Peyer's patch (tissue), 4 donors: ENCODE measurements around the gene UCHL5.

Source experiments
- POLR2A ChIP-seq, 2 donors: fragments of 450-650 bp; IDR thresholded peaks; one replicate each; pipeline ENCODE4 v1.5.1; 2017; ENCODE audit warnings: antibody characterized with exemption in 2 of 2, mild to moderate bottlenecking in 2 of 2, moderate library complexity in 2 of 2
- TF ChIP-seq, protein P1 (sequence below), 6 experiments: fragments of 450-650 bp in 4 of 6; fragments of 200-600 bp in 2 of 6; sonication (generic) in 1 of 6; IDR thresholded peaks; one replicate each; pipeline ENCODE4 v1.5.1; 2017 to 2019; ENCODE audit warnings: antibody characterized with exemption in 6 of 6, mild to moderate bottlenecking in 3 of 6, moderate library complexity in 1 of 6

DNA sequence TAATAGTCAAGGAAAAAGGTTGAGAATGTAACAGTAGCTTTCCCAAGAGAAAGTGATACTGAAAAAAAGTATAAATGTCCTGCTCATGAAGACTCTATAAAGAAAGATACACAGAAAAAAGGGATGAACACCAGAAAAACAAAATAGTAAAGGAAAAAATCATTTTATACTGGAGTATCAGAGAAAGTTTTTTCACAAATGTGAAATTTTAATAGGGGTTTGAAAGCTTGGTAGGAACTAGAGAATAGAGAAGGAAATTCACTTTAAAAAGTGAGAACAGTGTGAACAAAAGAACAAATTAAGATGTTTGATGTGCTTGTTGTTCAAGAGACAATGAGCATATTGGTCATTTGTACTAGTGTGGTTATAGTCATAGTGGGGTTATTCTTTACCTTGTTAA lies 25.6 kb downstream of the UCHL5 start:
- TF ChIP-seq, protein P1, sequence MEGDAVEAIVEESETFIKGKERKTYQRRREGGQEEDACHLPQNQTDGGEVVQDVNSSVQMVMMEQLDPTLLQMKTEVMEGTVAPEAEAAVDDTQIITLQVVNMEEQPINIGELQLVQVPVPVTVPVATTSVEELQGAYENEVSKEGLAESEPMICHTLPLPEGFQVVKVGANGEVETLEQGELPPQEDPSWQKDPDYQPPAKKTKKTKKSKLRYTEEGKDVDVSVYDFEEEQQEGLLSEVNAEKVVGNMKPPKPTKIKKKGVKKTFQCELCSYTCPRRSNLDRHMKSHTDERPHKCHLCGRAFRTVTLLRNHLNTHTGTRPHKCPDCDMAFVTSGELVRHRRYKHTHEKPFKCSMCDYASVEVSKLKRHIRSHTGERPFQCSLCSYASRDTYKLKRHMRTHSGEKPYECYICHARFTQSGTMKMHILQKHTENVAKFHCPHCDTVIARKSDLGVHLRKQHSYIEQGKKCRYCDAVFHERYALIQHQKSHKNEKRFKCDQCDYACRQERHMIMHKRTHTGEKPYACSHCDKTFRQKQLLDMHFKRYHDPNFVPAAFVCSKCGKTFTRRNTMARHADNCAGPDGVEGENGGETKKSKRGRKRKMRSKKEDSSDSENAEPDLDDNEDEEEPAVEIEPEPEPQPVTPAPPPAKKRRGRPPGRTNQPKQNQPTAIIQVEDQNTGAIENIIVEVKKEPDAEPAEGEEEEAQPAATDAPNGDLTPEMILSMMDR (IDR thresholded peaks at IDR 0.05) = no peak
- no peak for TF ChIP-seq POLR2A (IDR thresholded peaks at IDR 0.05)
